Stimulated activated CD4-positive, alpha-beta T cell treated with anti-CD3 and anti-CD28 coated beads, TNF-alpha, amount 100 ng/mL, for 48 hours (primary cell): ENCODE results near the gene FSCN2.

Experiments used
- DNase-seq, 3 donors: peaks; one replicate each; pipeline ENCODE4 v3.0.0-alpha.2; 2020; ENCODE audit warnings: low read depth in 3 of 3

FSCN2 gene

GRCh38 chr17:81513372-81513752 lies 14.8 kb upstream of the FSCN2 start:
- DNase-seq, result peak in 2 of 3 donors; percentile 63

- peak in 1 of 3 donors; percentile 45 for DNase-seq
Measured at GRCh38 chr17:81513753-81514488, 14.3 kb upstream of the FSCN2 start.

- no peak for DNase-seq
Measured at GRCh38 chr17:81514489-81514738, 13.8 kb upstream of the FSCN2 start.

GRCh38 chr17:81514739-81515529 lies 13.2 kb upstream of the FSCN2 start:
- DNase-seq, result peak in 1 of 3 donors; percentile 72

GRCh38 chr17:81515530-81516041 lies 12.6 kb upstream of the FSCN2 start:
- DNase-seq, result no peak

GRCh38 chr17:81516439-81516838 lies 11.7 kb upstream of the FSCN2 start:
- DNase-seq, result no peak

DNA sequence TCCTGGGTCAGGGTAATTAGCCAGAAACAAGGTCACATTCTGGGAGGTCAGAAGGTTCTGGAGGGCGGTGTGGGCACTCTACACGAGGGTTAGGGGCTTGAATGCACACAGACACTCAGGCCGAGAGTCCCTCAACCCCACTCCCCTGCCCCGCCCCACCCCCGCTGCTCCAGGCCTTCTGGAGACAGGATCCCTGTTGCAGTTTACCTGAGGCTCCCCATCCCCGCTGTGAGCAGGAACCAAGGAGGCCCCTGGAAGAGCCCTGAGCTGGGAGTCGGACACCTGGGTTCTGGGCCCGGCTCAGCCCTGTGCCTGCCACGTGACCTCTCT lies 11.2 kb upstream of the FSCN2 start:
- no peak for DNase-seq

DNA sequence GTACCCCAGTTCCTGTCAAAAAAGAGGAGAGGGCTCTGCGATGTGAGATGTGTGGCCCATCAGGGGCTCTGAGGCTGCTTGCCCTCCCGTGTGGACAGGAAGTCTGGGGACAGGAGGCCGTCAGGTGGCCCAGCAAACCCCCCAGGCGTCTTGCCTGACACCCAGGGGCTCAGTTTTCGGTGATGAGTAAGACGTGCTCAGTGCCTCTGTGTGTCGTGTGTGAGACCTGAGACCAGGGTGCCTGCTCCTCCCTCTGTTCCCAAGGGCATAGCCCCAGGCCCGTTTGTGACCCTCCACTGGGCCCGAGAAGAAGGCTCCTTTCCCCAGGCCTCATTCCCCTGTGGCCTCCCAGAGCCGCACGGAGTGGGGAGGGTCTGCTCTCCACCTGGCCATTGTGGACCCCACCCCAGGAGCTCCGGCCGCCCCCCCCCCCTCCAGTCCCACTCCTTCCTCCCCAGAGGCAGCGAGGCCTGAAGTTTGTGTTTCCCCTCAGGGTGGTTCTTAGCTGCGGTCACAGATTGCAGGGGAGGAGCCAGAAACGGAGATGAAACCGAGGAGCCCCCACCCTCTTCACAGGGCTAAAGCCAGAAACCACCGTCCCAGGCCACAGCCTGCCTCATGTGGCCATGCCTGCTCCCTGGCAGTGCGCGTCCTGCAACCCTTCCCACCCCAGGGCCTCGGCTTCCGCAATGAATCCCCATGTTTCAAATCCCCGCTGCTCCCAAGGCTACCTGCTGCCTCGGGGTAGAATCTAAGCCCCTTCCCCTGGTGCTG lies 10.7 kb upstream of the FSCN2 start:
- no peak for DNase-seq

GRCh38 chr17:81518113-81518784 lies 9.9 kb upstream of the FSCN2 start:
- no peak for DNase-seq

- DNase-seq, result no peak
Measured at GRCh38 chr17:81518785-81519283, 9.3 kb upstream of the FSCN2 start.

DNA sequence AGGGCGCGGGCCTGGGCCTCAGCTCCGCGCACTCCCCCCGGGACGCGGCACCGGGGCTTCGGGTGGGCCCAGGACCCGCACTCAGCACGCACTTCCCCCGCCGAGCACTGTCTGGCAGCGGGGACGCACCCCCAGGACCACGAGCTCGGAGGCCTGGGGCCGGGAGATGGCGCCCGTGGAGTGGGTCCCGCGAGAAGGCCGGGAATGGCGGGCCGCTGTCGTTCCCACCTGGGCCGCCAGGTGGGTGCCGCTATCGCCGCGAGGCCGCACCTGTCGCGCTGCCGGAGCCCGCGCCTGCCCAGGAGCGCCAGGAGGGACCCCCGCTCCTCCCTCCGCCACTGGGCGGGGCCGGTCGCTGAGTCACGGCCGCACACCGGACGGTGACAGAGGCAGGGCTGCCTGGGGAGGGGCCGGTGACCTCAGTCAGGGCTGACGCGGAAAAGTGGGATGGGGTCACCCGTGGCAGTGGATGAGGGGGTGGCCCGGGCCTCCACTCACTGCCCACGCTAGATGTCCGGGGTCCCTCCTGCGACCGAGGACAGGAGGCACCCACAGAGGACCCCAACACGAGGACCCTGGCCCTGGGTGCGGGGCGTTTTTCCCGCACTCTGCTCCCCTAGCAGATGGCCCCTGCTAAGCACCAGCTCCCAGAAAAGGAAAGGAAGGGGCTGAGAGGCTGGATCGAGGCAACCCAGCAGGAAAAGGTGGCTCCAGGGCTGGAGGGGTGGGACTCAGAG lies 8.7 kb upstream of the FSCN2 start:
- peak in 1 of 3 donors; percentile 53 for DNase-seq

GRCh38 chr17:81520021-81520901 lies 7.9 kb upstream of the FSCN2 start:
- DNase-seq, result no peak

- no peak for DNase-seq
Measured at GRCh38 chr17:81522491-81523401, 5.4 kb upstream of the FSCN2 start.

DNA sequence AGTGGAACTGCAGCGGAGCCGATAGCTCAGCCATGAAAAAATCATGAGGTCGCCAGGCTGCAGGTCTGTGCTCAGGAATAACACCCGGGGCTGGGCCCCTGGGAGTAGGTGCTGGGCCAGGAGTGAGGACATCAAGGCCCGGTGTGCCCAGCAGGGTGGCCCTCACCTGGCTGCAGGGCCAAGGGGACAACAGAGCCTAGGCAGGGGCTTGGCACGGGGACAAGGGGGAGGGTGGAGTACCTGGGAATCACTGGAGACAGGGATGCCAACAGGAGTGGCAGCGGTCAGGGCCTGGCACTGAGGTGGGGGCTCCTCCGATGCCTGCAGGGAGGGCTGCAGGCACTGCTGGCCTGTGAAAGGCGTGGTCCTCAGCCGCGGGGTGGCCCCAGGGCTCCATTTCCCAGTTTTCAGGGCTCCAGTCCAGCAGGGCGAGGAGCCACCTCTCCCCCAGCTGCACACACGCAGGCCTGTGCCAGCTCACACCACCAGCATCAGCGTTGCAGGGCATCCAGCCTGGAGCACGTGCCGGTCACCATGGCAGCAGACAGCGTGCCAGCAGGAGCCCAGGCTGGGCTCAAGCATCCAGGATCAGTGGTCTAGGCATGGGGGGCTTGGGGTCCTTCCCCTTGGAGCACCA lies 4.7 kb upstream of the FSCN2 start:
- no peak for DNase-seq

GRCh38 chr17:81524039-81524864 lies 3.9 kb upstream of the FSCN2 start:
- DNase-seq, result no peak

DNA sequence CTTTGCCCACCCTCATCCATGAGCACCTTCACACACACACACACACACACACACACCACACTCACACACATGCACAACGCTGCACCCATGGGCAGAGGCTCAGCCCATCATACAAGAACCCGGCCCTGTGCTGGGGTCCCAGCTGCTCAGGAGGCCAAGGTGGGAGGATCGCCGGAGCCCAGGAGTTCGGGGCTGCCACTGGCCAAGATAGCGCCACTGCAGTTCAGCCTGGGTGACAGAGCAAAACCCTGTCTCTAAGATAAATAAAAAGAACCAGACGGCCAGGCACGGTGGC lies 3.4 kb upstream of the FSCN2 start:
- no peak for DNase-seq

DNA sequence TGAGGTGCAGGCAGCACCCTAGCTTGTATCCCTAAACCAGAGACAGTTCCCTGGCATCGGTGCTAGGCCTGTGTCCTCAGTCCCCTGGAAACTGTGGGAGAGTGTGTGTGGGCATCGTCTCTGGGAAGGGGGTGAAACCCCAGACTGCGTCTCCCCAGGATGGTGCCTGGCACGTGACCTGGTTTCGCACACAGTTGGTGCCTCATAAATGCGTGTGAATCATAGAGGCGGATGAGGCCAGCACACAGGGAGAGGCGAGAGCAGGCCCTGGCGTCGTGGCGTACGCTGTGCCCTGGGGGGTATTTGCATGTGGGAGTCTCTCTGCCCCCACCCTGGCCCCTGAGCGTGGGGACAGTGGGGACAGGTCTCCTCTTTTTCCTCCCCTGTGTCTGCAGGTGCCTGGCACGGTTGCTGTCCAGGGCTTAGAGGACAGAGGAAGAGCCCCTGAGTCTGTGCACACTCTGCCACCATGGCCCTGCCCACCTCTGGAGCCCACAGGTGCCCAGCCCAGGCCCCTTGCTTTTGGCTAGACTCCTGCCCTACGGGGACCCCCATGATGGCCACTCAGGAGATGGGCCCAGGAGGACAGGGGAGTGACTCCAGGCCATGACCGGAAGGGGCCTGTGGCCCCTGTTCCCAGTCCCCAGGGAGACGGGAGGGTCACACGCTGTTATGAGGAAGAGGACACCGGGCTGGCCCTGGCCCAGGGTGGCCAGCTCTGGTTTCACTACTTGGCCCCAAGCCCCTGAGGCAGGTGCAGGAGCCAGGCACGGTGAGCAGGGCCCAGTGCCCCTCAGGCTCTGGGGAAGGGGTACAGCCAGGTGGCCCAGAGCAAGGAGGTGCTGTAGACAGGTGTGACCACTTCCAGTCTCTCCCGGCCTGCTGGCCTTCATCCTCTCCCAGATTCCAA lies 1.3 kb upstream of the FSCN2 start:
- no peak for DNase-seq
